ENCODE results near the gene TBXA2R. TPM values are rescaled to one million over a fixed set of nuclear protein-coding genes. Genes with fewer than 3 reads are reported as not detected.

Gene TBXA2R
- total RNA-seq, 1 experiment from 2014 or later: 0.15 TPM

DNA sequence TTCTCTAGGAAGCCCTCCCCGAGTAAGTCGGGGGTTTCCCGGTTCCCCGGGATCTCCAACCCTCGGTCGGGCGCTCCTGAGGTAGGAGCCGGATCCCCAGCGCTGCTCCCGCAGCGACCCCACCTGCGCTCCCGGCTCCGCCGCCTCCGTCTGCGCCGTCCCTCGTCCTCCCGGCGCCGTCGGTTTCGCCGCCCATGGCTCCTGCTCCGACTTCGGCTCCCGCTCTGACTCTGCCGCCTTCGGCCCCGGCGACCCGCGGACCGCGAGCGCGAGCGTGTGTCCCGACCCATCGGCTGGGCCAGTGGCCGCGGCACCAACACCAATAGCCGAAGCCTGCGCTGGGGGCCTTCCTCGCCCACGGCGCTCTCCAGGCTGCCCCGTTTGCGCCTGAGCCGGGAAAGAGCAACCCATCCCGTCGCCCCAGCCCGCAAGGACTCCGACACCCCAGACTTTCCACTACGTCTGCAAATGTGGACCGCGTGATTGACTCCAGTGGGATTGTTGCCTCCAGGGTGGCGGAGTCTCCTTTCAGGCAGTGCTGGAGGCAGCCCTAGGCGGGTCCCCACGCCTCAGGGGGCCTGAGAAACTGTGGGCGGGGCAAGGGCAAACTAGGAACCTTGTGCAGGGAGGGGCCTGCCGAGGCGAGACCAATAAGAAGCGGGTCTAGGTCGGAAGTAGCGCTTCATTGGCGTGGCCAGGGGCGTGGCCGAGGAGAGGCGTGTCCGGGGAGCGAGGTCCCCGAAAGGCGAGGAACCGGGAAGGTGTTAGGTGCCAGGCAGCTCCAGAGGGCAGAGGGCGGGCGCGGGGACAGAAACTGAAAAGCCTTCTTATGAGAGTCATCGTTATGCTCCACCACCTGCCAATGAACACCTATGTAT is 20.0 kb upstream of the TBXA2R start, which contains the start of gene CACTIN:
Gene CACTIN (minus strand): TSS at position 318 of the 878 bp plus-strand sequence. CDS start 28 bp downstream, at position 290.
- Histone ChIP-seq H3K4me2 (ENCODE audit: low read depth, low read length, poor library complexity, severe bottlenecking) (peak within 1 kb of the TSS; percentile 87), H3K36me3 (ENCODE audit: insufficient read depth, low read length) (no peaks in the 10 kb centered on the region), H3K79me2 (ENCODE audit: low read length) (peaks cover 30% of the 10 kb centered on the region), H3K27ac (ENCODE audit: low read length) (peak within 1 kb of the TSS; percentile 54), H2AFZ (ENCODE audit: low read length) (no peak within 1 kb of the TSS), H3K9me2 (replicated peaks; ENCODE audit: insufficient read depth, low read length) (no peaks in the 10 kb centered on the region), H3K4me3 (ENCODE audit: low read length) (peak within 1 kb of the TSS; percentile 98), H3K9ac (ENCODE audit: low read length) (peak within 1 kb of the TSS; percentile 91), H3K4me1 (ENCODE audit: low read length) (peaks cover 18% of the 10 kb centered on the region), H3K27me3 (ENCODE audit: low read length) (no peaks in the 10 kb centered on the region), H4K20me1 (ENCODE audit: insufficient read depth, low read depth, low read length) (peaks cover 17% of the 10 kb centered on the region; the same call in 1 of the 2 replicates), H3K9me3 (ENCODE audit: low read length) (no peaks in the 10 kb centered on the region)
- DNase-seq: peak; percentile 100

DNA sequence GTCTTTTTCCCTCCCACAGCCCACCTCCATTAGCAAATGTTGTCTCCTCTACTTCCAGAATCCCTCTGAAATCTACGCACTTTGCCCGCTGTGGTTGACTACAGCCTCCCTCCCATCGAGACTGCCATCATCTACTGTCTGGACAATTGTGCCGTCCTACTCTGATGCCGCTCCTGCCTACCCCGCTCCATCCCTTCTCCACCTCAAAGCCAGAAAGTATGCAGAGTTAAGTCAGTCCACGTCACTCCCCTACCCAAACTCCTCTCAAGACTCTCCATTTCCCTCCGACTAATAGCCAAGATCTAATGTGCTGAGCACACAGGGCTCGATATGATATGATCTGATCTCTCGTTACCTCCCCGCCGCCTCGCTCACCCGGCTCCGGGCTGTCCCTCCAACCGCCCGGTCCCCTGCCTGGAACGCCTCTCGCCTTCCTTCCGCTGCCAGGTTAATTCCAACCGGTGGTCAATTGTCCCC is 19.4 kb upstream of the TBXA2R start:
- no peak overlapping the region for H3K27ac ChIP-seq (ENCODE audit: low read length)
- peak overlapping the region; percentile 98 for H3K4me3 ChIP-seq (ENCODE audit: low read length)
- peak overlapping the region; percentile 87 for H3K4me2 ChIP-seq (ENCODE audit: low read depth, low read length, poor library complexity, severe bottlenecking)
- peaks cover 18% of the 10 kb centered on the region for H3K4me1 ChIP-seq (ENCODE audit: low read length)
- peak; percentile 53 for DNase-seq
- no peaks in the 10 kb centered on the region for H3K36me3 ChIP-seq (ENCODE audit: insufficient read depth, low read length)
- H2AFZ ChIP-seq (ENCODE audit: low read length): no peak overlapping the region
- no peaks in the 10 kb centered on the region for H3K9me3 ChIP-seq (ENCODE audit: low read length)
- no peaks in the 10 kb centered on the region for H3K9me2 ChIP-seq (replicated peaks; ENCODE audit: insufficient read depth, low read length)
- H3K9ac ChIP-seq (ENCODE audit: low read length): peak overlapping the region; percentile 91
- H4K20me1 ChIP-seq (ENCODE audit: insufficient read depth, low read depth, low read length): peaks cover 17% of the 10 kb centered on the region; the same call in 1 of the 2 replicates
- peaks cover 30% of the 10 kb centered on the region for H3K79me2 ChIP-seq (ENCODE audit: low read length)
- no peaks in the 10 kb centered on the region for H3K27me3 ChIP-seq (ENCODE audit: low read length)

DNA sequence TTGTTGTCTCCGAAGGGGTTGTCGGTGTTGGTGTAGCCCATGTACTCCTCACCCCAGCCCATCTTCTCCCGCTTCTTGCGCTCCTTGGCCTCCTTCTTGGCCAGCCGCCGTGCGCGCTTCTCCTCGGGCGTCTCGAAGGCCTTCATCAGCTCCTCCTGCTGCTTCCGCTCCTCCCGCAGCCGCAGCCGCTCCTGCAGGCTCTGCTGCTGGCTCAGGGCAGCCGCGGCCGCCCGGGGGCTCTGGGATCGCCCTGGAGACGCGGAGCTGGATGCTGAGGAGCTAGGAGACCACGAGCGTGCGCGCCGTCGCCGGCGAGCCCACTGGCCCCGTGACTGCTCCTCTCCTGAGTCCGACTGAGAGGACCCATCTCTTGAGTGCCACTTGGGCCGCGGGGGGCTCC is 17.0 kb upstream of the TBXA2R start:
- H3K4me1 ChIP-seq (ENCODE audit: low read length): peaks cover 18% of the 10 kb centered on the region
- H3K36me3 ChIP-seq (ENCODE audit: insufficient read depth, low read length): no peaks in the 10 kb centered on the region
- H3K27ac ChIP-seq (ENCODE audit: low read length): no peak overlapping the region
- DNase-seq: no peak
- no peak overlapping the region for H3K9ac ChIP-seq (ENCODE audit: low read length)
- no peaks in the 10 kb centered on the region for H3K9me3 ChIP-seq (ENCODE audit: low read length)
- H3K79me2 ChIP-seq (ENCODE audit: low read length): peaks cover 30% of the 10 kb centered on the region
- H4K20me1 ChIP-seq (ENCODE audit: insufficient read depth, low read depth, low read length): peaks cover 17% of the 10 kb centered on the region; the same call in 1 of the 2 replicates
- no peak overlapping the region for H3K4me3 ChIP-seq (ENCODE audit: low read length)
- no peaks in the 10 kb centered on the region for H3K9me2 ChIP-seq (replicated peaks; ENCODE audit: insufficient read depth, low read length)
- H3K27me3 ChIP-seq (ENCODE audit: low read length): no peaks in the 10 kb centered on the region
- no peak overlapping the region for H2AFZ ChIP-seq (ENCODE audit: low read length)
- no peak overlapping the region for H3K4me2 ChIP-seq (ENCODE audit: low read depth, low read length, poor library complexity, severe bottlenecking)

DNA sequence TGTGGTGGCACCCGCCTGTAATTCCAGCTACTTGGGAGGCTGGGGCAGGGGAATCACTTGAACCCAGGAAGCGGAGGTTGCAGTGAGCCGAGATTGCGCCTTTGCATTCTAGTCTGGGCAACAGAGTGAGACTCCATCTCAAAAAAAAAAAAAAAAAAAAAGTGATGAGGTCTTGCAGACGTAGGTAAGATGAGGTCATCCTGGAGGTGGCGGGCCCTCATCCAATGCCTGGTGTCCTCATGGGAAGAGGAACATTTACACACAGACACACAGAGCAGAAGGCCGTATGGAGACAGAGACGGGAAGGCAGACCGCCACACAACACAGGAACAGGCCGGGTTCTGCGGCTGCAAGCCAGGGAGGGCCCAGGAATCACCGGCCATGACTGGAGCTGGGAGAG is 15.5 kb upstream of the TBXA2R start:
- H3K36me3 ChIP-seq (ENCODE audit: insufficient read depth, low read length): no peaks in the 10 kb centered on the region
- peaks cover 17% of the 10 kb centered on the region; the same call in 1 of the 2 replicates for H4K20me1 ChIP-seq (ENCODE audit: insufficient read depth, low read depth, low read length)
- no peak overlapping the region for H3K4me3 ChIP-seq (ENCODE audit: low read length)
- peaks cover 16% of the 10 kb centered on the region for H3K4me1 ChIP-seq (ENCODE audit: low read length)
- H3K9ac ChIP-seq (ENCODE audit: low read length): no peak overlapping the region
- no peaks in the 10 kb centered on the region for H3K9me2 ChIP-seq (replicated peaks; ENCODE audit: insufficient read depth, low read length)
- H3K9me3 ChIP-seq (ENCODE audit: low read length): no peaks in the 10 kb centered on the region
- no peaks in the 10 kb centered on the region for H3K27me3 ChIP-seq (ENCODE audit: low read length)
- no peak overlapping the region for H2AFZ ChIP-seq (ENCODE audit: low read length)
- no peak for DNase-seq
- peaks cover 30% of the 10 kb centered on the region for H3K79me2 ChIP-seq (ENCODE audit: low read length)
- H3K27ac ChIP-seq (ENCODE audit: low read length): no peak overlapping the region
- H3K4me2 ChIP-seq (ENCODE audit: low read depth, low read length, poor library complexity, severe bottlenecking): no peak overlapping the region

DNA sequence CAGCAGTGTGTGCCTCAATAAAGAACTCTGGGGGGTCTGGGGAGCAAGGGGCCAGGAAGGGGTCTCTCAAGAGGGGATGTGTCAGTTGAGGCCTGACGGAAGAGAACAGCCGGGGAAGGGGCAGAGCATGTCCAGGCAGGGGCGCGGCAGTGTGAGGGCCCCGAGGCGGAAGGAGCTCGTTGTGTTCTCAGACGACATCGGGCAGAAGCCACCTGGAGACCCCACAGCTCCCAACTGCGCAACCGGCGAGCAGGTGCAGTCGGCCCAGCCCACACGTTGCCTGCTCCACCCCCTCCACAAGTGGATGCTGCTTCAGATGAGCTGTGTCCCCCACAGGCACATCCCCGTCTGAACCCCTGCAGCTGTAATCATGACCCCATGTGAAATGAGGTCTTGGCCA is 15.0 kb upstream of the TBXA2R start:
- peaks cover 13% of the 10 kb centered on the region for H3K4me1 ChIP-seq (ENCODE audit: low read length)
- H3K79me2 ChIP-seq (ENCODE audit: low read length): peaks cover 30% of the 10 kb centered on the region
- no peak for DNase-seq
- H3K9me2 ChIP-seq (replicated peaks; ENCODE audit: insufficient read depth, low read length): no peaks in the 10 kb centered on the region
- peaks cover 17% of the 10 kb centered on the region; the same call in 1 of the 2 replicates for H4K20me1 ChIP-seq (ENCODE audit: insufficient read depth, low read depth, low read length)
- no peaks in the 10 kb centered on the region for H3K9me3 ChIP-seq (ENCODE audit: low read length)
- H3K27me3 ChIP-seq (ENCODE audit: low read length): no peaks in the 10 kb centered on the region
- H3K4me2 ChIP-seq (ENCODE audit: low read depth, low read length, poor library complexity, severe bottlenecking): no peak overlapping the region
- H3K9ac ChIP-seq (ENCODE audit: low read length): no peak overlapping the region
- H3K4me3 ChIP-seq (ENCODE audit: low read length): no peak overlapping the region
- H2AFZ ChIP-seq (ENCODE audit: low read length): no peak overlapping the region
- H3K27ac ChIP-seq (ENCODE audit: low read length): no peak overlapping the region
- H3K36me3 ChIP-seq (ENCODE audit: insufficient read depth, low read length): no peaks in the 10 kb centered on the region

DNA sequence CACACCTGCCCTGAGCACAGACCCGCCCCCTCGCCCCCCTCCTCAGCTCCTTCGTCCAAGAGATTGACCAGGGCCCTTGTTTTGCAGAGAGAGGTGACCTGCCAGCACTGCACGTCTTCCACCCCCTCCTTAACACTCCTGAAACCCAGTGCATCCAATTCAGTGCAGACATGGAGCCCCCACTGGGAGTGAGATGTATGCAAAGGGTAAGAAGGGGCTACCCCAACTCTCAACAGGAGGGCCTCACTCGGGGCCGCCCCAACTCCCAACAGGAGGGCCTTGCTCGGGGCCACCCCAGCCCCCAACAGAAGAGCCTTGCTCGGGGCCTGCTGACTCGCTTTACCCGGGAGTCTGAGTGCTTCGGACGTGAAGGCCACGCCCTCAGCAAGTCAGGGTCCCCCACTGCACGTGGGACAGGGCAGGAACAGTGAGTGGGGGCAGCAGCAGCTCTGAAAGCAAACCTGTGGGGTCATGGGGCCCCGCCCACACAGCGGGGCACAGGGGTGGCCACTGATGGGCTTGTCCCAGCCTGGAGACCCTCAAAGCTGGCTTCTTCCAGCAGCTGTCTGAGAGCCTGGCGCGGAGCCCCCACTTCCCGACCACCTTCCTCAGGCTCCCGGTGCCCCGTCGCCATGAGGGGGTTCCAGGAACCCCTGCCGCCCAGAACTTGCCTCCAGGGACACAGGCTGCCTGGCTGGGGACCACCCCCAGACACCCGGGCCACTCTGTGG is 14.3 kb upstream of the TBXA2R start:
- Histone ChIP-seq H3K36me3 (ENCODE audit: insufficient read depth, low read length) (no peaks in the 10 kb centered on the region), H3K27ac (ENCODE audit: low read length) (no peak overlapping the region), H3K79me2 (ENCODE audit: low read length) (peaks cover 23% of the 10 kb centered on the region), H3K27me3 (ENCODE audit: low read length) (no peaks in the 10 kb centered on the region), H4K20me1 (ENCODE audit: insufficient read depth, low read depth, low read length) (peaks cover 13% of the 10 kb centered on the region; the same call in 1 of the 2 replicates), H3K4me3 (ENCODE audit: low read length) (no peak overlapping the region), H2AFZ (ENCODE audit: low read length) (no peak overlapping the region), H3K9ac (ENCODE audit: low read length) (no peak overlapping the region), H3K4me1 (ENCODE audit: low read length) (peaks cover 13% of the 10 kb centered on the region), H3K9me2 (replicated peaks; ENCODE audit: insufficient read depth, low read length) (no peaks in the 10 kb centered on the region), H3K9me3 (ENCODE audit: low read length) (no peaks in the 10 kb centered on the region), H3K4me2 (ENCODE audit: low read depth, low read length, poor library complexity, severe bottlenecking) (no peak overlapping the region)
- DNase-seq: no peak

DNA sequence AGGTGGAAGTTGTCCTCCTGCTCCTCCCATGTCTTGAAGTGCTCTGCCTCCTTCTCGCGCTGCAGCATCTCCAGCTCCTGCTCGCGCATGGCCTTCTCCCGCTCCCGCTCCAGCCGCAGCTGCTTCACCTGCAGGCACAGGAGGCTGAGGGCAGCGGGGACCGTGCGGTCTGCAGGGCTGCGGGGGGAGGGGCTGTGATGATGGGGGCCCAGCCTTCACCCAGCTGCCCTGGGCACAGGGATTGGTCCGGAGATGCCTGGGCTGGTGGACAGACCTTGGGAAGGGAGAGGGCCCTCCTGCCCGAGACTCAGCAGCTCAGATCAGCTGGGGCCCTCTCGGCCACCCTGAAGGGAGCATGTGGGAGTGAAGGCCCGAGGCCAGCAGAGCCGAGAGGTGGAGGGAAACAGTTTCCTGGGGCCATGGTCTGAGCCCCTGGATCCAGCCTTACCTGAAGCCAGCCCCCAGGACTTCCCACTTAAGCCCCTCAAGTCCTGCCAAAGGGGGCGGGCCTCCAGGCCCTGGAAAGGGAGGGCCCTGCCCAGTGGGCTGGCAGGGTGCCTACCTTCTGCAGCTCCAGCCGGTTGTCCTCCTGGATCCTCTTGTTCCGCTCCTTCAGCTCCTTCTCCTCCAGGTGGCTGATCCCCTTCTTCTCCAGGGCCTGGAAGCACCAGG is 13.6 kb upstream of the TBXA2R start:
- H3K4me3 ChIP-seq (ENCODE audit: low read length): no peak overlapping the region
- H3K9ac ChIP-seq (ENCODE audit: low read length): no peak overlapping the region
- H3K79me2 ChIP-seq (ENCODE audit: low read length): peaks cover 16% of the 10 kb centered on the region
- H3K9me2 ChIP-seq (replicated peaks; ENCODE audit: insufficient read depth, low read length): no peaks in the 10 kb centered on the region
- no peak overlapping the region for H3K27ac ChIP-seq (ENCODE audit: low read length)
- H4K20me1 ChIP-seq (ENCODE audit: insufficient read depth, low read depth, low read length): peaks cover 8% of the 10 kb centered on the region; the same call in 1 of the 2 replicates
- no peak for DNase-seq
- no peaks in the 10 kb centered on the region for H3K9me3 ChIP-seq (ENCODE audit: low read length)
- H3K4me2 ChIP-seq (ENCODE audit: low read depth, low read length, poor library complexity, severe bottlenecking): no peak overlapping the region
- no peak overlapping the region for H2AFZ ChIP-seq (ENCODE audit: low read length)
- no peaks in the 10 kb centered on the region for H3K27me3 ChIP-seq (ENCODE audit: low read length)
- H3K4me1 ChIP-seq (ENCODE audit: low read length): peaks cover 6% of the 10 kb centered on the region
- H3K36me3 ChIP-seq (ENCODE audit: insufficient read depth, low read length): no peaks in the 10 kb centered on the region

All from Karpas-422 (cell line).